GM21576 (cell line): ENCODE results near the gene SYT11.

Experiments
- ATAC-seq: cut with Tn5 transposase; IDR thresholded peaks from one replicate; pipeline ENCODE4 v1.9.1; 2021; ENCODE audit warnings: mild to moderate bottlenecking, moderate library complexity; ENCODE audit not compliant: unreplicated experiment

SYT11 gene

DNA sequence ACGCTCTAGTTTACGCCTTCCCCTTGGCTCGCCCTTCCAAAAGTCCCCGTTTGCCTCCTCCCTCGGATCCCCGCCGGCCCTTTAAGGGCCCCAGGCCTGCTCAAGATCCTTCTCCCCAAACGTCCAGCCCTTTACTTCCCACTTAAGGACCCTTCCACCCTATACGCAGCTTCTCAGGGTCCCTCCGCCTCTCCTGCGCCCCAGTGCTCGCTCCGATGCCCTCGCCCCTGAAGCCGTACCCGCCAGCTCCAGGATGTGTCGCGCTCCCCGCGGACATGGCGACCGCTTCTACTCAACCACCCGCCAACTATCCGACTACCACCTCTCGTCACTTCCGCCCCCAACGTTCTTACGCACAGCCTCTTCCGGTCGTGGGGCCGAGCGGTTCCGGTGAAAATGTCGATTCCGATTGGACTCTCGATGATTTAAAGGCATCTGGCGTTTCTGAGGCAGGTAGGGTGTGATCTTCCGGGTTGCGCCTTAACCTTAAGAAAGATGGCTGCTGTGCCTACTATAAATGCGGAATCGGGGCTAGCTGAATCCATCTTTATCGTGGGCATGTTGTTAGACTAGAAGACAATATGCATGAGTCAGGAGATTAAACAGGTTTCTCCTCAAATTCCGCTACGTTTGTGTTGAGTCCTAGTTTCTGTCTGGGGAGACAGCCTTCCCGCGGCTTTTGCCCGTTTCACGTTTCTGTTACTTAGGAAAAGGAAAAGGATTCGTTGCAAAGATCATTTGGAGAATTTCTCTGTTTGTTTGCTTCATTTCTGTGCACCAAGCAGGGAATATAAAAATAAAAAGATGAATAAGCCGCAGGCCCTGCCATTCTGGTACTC, 74.9 kb downstream of the SYT11 start, which contains the start of gene KHDC4:
TSS of gene KHDC4 (minus strand) at position 317 of the 839 bp plus-strand sequence. CDS start at position 277, 40 bp downstream.
- ATAC-seq = peak; percentile 92
